ENCODE results near the gene OR6Y1. TPM values are rescaled to one million over a fixed set of nuclear protein-coding genes. Genes with fewer than 3 reads are reported as not detected.

Gene OR6Y1
- total RNA-seq, 1 donor from 2014 or later, result not detected

DNA sequence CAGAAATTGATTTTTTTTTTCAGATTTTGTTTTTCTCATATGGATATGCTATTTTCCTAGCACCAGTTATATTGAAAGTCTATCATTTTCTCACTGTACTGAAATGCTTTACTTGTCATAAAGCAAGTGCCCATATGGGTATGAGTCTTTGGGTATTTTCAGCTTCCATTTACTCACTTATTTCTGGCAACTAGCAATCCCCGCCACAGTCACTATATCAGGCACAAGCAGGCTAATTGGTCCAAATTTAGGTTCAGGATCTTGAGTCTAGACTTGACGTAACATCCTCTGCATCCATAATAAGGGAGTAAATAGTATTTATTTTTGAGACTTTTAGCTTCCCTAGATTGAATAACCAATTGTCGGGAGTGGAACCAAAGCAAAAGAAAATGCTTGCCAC is 23.4 kb upstream of the OR6Y1 start:
- H3K4me3 Mint-ChIP-seq (ENCODE audit: unreplicated experiment), result no peak overlapping the region
- no peak for DNase-seq (ENCODE audit: extremely low spot score, unreplicated experiment)
- no peak overlapping the region for H3K27ac Mint-ChIP-seq (ENCODE audit: unreplicated experiment)
- no peaks in the 10 kb centered on the region for H3K36me3 Mint-ChIP-seq (ENCODE audit: unreplicated experiment)
- TF ChIP-seq, protein P1, sequence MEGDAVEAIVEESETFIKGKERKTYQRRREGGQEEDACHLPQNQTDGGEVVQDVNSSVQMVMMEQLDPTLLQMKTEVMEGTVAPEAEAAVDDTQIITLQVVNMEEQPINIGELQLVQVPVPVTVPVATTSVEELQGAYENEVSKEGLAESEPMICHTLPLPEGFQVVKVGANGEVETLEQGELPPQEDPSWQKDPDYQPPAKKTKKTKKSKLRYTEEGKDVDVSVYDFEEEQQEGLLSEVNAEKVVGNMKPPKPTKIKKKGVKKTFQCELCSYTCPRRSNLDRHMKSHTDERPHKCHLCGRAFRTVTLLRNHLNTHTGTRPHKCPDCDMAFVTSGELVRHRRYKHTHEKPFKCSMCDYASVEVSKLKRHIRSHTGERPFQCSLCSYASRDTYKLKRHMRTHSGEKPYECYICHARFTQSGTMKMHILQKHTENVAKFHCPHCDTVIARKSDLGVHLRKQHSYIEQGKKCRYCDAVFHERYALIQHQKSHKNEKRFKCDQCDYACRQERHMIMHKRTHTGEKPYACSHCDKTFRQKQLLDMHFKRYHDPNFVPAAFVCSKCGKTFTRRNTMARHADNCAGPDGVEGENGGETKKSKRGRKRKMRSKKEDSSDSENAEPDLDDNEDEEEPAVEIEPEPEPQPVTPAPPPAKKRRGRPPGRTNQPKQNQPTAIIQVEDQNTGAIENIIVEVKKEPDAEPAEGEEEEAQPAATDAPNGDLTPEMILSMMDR (IDR thresholded peaks at IDR 0.05), result no peak
- H3K27me3 Mint-ChIP-seq (ENCODE audit: unreplicated experiment), result no peaks in the 10 kb centered on the region
- no peaks in the 10 kb centered on the region for H3K9me3 Mint-ChIP-seq (ENCODE audit: unreplicated experiment)
- H3K4me1 Mint-ChIP-seq (ENCODE audit: unreplicated experiment), result no peaks in the 10 kb centered on the region

DNA sequence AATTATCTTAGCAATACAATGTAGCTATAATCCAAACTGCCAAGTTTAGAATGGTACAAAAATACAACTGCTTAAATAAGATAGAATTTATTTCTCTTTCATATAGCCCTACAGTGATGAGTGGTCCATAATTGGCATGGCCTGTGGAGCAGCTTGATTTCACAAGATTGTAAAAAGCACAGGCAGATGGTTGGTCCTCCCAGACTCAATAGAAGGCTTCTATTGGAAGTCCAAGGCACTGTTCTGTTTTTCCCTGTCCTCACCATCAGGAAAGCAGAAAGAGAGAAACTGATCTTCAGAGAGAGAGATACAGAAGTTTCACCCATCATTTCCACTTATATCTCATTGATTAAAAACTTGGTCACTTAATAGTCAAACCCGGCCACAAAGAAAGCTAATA is 18.0 kb upstream of the OR6Y1 start:
- Mint-ChIP-seq H3K4me3 (ENCODE audit: unreplicated experiment) (no peak overlapping the region), H3K27ac (ENCODE audit: unreplicated experiment) (no peak overlapping the region), H3K27me3 (ENCODE audit: unreplicated experiment) (no peaks in the 10 kb centered on the region), H3K36me3 (ENCODE audit: unreplicated experiment) (no peaks in the 10 kb centered on the region), H3K4me1 (ENCODE audit: unreplicated experiment) (no peaks in the 10 kb centered on the region), H3K9me3 (ENCODE audit: unreplicated experiment) (no peaks in the 10 kb centered on the region)
- DNase-seq (ENCODE audit: extremely low spot score, unreplicated experiment), result no peak
- TF ChIP-seq, protein P1 (IDR thresholded peaks at IDR 0.05), result no peak

DNA sequence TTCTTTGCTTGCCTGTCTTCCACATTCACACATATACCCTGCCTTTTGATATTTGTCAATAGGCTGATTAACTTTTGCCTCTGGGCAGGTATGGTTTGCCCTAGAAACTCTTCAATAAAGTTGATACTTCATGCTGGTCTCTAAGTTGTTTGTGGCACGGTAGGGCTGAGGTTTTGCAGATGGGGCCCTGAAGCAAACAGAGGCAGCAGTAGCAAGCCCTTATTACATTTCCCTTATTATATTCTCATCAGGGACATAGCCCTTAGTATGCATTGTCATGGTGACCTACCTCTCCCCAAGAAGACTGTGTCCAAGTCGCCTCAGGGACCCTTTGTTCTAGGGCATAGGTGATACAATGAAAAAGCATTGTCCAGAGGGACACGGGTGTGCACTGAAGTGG is 16.3 kb upstream of the OR6Y1 start, which contains the start of gene OR6P1:
OR6P1 (minus strand) TSS at position 101 of the 400 bp plus-strand sequence. CDS start 6,976 bp downstream, outside the sequence.
- TF ChIP-seq, protein P1 (IDR thresholded peaks at IDR 0.05), result no peak
- DNase-seq (ENCODE audit: extremely low spot score, unreplicated experiment), result no peak
- Mint-ChIP-seq H3K4me1 (ENCODE audit: unreplicated experiment) (no peaks in the 10 kb centered on the region), H3K9me3 (ENCODE audit: unreplicated experiment) (no peaks in the 10 kb centered on the region), H3K27ac (ENCODE audit: unreplicated experiment) (no peak within 1 kb of the TSS), H3K27me3 (ENCODE audit: unreplicated experiment) (no peaks in the 10 kb centered on the region), H3K36me3 (ENCODE audit: unreplicated experiment) (no peaks in the 10 kb centered on the region), H3K4me3 (ENCODE audit: unreplicated experiment) (no peak within 1 kb of the TSS)

DNA sequence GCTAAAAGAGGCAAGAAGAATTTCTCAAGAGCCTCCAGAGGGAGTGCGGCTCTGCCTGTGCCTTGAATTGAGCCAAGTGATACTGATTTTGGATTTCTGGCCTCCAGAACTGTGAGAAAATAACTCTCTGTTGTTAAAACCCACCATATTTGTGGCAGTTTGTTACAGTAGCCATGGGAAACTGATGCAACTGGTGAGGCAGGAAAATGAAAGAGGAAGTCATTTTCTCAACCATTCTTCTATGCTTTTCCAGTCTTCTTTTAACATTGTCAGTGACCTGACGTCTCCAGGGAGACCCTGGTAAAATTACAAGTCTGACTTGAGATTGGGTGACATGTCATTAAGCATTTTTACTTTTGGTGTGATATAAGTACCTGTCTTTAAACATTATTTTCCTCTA is 10.4 kb upstream of the OR6Y1 start:
- TF ChIP-seq, protein P1 (IDR thresholded peaks at IDR 0.05), result no peak
- DNase-seq (ENCODE audit: extremely low spot score, unreplicated experiment), result no peak
- Mint-ChIP-seq H3K4me3 (ENCODE audit: unreplicated experiment) (no peak overlapping the region), H3K27me3 (ENCODE audit: unreplicated experiment) (no peaks in the 10 kb centered on the region), H3K27ac (ENCODE audit: unreplicated experiment) (no peak overlapping the region), H3K36me3 (ENCODE audit: unreplicated experiment) (no peaks in the 10 kb centered on the region), H3K9me3 (ENCODE audit: unreplicated experiment) (no peaks in the 10 kb centered on the region), H3K4me1 (ENCODE audit: unreplicated experiment) (no peaks in the 10 kb centered on the region)

DNA sequence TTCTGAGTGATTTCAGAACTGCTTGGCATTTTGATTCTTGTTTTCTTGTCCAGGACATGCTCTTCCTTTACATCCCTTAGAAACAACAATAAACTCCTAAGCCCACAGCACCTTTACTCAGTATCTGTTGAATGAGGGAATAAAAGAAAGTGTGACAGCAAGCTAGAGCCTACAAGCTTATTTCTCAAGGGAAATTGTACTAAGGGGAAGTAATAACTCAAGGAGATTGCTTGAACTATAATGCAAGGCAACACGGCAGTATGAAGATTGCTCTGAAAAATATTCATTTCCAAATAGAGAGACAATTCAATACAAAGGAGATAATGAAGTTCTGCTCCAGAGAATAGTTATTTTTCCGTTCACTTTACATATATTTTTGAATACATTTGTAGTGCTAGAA is 9.6 kb upstream of the OR6Y1 start:
- Mint-ChIP-seq H3K9me3 (ENCODE audit: unreplicated experiment) (no peaks in the 10 kb centered on the region), H3K27me3 (ENCODE audit: unreplicated experiment) (no peaks in the 10 kb centered on the region), H3K36me3 (ENCODE audit: unreplicated experiment) (no peaks in the 10 kb centered on the region), H3K4me1 (ENCODE audit: unreplicated experiment) (no peaks in the 10 kb centered on the region), H3K27ac (ENCODE audit: unreplicated experiment) (no peak overlapping the region), H3K4me3 (ENCODE audit: unreplicated experiment) (no peak overlapping the region)
- TF ChIP-seq, protein P1 (IDR thresholded peaks at IDR 0.05), result no peak
- DNase-seq (ENCODE audit: extremely low spot score, unreplicated experiment), result no peak
